Peyer's patch (tissue), 4 donors: Measurements from ENCODE around the gene TRIM74.
"Not testable (repeated sequence)": the region's sequence is repeated elsewhere in the genome, so short reads cannot be mapped to it uniquely, and the experiment has no call there.

ENCODE experiments used
- CTCF ChIP-seq, 6 experiments: fragments of 450-650 bp in 4 of 6; fragments of 200-600 bp in 2 of 6; sonication (generic) in 1 of 6; IDR thresholded peaks; one replicate each; pipeline ENCODE4 v1.5.1; 2017 to 2019; ENCODE audit warnings: antibody characterized with exemption in 6 of 6, mild to moderate bottlenecking in 3 of 6, moderate library complexity in 1 of 6
- POLR2A ChIP-seq, 2 donors: fragments of 450-650 bp; IDR thresholded peaks; one replicate each; pipeline ENCODE4 v1.5.1; 2017; ENCODE audit warnings: antibody characterized with exemption in 2 of 2, mild to moderate bottlenecking in 2 of 2, moderate library complexity in 2 of 2

GRCh38 chr7:72968980-72969516 is at the start of gene TRIM74:
- not testable (repeated sequence) for TF ChIP-seq CTCF, POLR2A (IDR thresholded peaks at IDR 0.05)
